ENCODE results near the gene PIMREG.

Gene PIMREG

GRCh38 chr17:6462692-6463091 is 18.4 kb downstream of the PIMREG start:
- no peak for DNase-seq

DNA sequence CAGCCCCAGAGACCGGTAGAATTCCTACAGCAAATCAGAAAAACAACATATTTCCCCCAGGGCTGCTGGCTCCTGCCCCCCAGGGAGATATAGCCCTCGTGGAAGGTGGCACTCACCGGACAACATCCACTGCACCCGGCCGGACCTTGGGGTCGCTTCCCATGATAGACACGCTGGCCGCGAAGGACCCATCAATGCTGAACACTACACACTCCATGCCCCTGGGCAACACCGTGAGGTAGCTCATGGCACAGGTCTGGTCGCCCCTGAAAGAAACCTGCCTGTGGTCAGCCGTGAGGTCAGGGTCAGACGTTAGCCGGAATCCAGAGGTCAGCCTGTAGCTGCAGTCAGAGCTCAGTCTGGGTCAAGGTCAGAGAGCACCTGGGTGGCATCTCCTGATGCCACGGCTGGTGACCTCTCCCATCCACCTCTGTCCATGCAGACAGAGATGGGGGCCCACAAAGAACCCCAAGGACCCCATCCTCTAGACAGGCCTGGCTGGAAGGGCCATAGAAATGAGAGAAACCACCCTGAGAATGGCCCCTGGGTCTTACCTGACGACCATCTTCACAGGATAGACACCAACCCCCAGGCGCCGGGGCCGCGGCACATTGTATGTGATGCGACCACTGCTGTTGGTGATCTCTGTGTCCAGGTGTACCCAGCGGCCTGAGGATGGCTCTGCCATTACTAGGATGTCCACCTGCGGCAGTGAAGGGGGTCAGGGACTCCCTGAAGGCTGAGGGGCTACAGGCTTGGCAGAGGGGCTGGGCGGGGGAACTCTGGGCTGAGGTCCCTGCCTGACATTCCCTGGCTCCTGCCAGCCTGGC is 19.6 kb downstream of the PIMREG start:
- DNase-seq, result no peak

GRCh38 chr17:6464446-6465041 is 20.3 kb downstream of the PIMREG start:
- DNase-seq, result no peak

DNA sequence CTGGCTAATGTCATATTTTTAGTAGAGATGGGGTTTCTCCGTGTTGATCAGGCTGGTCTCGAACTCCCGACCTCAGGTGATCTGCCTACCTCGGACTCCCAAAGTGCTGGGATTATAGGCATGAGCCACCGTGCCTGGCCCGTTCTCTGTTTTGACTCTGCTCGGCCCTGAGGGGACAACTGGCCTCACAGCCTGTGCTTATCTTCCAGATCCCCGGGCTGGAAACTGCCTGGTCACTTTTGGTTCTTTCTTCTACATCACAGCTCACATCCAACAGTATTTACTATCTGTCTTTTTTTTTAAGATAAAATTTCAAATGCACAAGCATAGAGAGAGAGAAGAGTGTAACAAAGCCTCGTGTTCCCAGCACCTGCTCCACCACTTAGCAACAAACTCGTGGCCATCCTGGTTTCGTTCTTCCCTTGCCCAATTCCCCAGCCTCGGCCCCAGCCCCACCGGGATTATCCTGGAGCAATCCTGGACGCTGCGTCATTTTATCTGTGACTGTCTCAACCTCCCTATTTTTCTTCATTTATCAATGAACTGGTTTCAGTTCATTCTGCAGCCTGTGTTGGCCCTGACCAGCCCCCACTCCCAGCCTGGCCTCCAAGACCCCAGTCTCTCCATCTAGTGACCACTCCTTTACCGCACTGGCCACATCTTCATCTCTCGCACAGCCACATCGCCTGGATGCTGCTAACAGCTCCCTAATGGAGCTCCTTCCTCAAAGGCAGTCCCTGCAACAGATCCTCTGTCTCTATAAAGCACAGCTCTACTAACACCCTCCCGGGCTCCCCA is 21.1 kb downstream of the PIMREG start:
- no peak for DNase-seq

- DNase-seq, result no peak
These were observed 23.3 kb downstream of the PIMREG start for GRCh38 chr17:6467567-6467966.

DNA sequence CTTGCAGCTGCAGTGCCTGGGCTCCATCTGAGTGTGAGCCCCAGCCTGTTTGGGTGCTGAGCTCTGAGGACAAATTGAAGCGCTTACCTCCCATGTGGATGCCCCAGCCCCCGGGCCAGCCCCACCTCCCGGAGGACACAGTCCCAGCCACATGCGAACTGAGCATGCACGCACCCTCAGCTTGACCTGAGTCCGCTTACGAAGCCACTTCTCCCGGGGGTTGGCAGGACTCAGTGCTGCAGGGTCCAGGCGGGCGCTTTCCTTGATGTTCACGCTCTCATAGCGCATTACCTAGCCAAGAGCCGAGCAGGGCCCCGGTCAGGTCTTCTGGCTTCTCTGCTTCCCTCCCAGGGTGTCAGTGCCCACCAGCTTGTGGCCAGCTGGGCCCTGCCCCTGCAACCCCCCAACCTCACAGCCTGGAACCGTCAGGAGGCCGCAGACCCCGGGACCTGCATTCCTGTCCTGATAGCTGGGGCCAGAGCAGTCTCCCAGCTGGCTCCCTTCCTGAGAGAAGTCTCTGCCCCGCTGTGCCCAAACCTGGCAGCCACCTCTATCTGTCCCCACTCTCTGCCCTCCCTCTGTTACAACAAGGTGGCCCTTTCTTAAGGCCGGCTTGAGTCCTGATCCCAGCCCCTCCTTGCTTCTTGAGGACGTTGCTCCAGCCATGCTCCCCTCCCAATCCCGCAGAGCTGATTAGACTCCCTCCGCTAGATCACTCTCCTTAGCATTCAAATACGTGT is 24.0 kb downstream of the PIMREG start:
- DNase-seq, result no peak

GRCh38 chr17:6470146-6470718 is 26.0 kb downstream of the PIMREG start:
- no peak for DNase-seq

DNA sequence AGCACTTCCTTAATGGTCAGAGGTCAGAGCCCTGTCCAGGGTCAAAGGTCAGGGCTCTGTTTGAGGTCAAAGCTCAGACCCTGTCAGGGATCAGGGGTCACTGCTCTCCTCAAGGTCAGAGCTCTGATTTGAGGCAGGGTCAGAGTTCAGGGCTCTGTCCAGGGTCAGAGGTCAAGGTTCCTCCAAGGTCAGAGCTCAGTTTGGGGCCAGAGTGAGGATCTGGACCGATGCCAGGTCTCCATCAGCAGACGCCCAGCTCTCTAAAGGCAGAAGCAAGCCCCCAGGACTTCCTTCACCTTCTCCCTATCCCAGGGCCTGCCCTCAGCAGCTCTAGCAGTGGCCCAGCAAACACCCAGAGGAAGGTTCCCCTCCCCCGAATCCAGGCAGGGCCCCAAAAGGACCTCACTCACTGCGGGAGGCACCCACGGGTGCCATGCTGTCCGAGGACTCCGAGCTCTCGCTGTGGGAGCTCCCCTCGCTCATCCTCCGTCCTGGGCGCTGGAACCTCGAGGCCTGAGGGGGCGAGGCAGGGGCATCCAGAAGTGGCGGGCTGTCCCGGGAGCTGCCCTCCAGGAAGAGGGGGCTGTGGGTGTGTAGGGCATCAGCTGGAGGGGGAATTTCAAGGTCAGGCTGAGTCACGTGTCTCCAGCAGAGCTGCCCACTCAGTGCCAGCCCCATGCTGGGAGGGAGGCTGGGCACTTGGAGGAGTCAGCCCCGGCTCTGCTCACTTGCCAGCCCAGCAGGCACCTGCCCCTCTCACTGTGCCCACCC is 26.7 kb downstream of the PIMREG start:
- no peak for DNase-seq

DNA sequence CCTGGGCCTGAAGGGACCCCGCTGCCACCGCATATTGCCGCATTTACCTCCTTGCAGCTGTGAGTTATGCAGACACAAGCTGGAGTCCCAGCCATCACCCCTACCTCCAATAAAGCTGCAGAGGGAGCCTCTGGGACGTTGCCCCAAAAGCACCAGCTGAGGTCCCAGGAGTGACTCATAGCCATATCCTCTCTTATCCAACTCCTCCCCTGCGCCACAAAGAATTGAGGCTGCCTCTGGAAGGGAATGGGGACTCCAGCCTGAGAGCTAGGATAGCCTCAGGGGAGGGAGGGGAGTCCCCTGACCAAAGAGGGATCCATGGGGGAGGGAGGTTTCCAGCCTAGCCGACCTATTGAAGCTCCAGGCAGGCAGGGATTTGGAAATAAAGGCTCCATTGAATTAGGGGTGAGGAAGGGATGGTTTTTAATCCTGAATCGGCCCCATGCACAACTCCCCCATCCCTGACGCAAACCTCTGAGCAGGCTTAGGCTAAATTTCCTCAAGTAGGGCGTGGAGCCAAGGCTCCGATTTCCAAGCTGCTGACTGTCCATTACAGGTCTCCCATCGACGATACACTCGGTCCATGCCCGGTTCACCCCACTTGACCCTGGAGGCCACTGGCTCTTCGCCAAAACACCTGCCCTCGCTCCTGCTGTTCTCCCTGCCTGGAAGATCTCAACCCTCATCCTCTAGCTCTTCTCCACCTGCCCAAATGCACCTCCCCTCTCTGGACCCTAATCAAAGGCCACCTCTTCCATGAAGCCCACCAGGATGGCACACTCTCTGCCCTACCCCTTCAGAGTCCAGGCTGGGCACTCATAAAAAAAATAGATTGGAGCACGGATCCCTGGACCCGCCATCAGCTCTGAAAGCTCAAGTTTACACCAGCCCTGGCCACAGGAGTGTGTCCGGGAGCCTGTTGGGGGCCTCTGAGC is 27.5 kb downstream of the PIMREG start:
- DNase-seq, result no peak

DNA sequence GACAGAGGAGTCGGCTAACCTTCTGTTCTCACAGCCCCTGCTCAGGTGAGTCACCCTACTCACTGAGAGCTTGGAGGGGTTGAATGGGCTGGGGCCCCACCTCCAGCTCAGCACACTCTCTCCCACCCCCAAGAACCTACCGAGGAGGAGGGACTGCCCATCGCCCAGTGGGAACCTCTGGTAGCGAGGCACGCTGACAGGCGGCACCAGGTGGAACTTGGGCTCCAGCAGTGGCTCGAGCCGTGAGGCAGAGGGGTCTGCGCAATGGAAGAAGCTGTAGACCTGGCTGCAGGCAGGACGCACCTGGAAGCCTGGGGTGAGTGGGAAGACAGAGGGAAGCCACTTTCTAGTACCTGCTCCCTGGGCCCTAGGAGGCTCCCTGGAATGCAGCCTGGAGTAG is 28.3 kb downstream of the PIMREG start:
- no peak for DNase-seq

GRCh38 chr17:6473128-6473767 is 29.0 kb downstream of the PIMREG start:
- peak; percentile 73 for DNase-seq

- DNase-seq, result no peak
These were observed 30.1 kb downstream of the PIMREG start for GRCh38 chr17:6474376-6474775.

DNA sequence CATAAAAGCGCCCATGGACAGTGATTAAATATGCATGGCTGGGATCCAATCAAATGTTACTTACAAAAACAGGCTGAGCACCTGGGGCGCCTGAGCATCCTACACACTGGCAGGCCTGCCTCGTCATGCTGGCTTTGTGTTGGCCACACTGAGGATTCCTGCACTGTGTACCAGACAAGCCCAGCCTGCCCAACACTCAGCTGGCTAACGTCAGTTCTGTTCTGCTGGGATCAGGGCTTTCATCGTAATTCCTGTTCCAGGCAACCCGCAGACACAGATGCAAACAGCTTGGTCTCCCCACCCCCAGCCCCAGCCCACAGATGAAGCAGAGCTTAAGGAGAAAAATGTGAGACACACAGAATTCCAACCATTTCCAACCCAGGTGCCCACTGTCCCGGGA is 30.7 kb downstream of the PIMREG start:
- no peak for DNase-seq

GRCh38 chr17:6475411-6475810 is 31.2 kb downstream of the PIMREG start:
- DNase-seq, result no peak

- DNase-seq, result no peak
These were observed 32.0 kb downstream of the PIMREG start for GRCh38 chr17:6476076-6476809.

- DNase-seq, result no peak
These were observed 32.5 kb downstream of the PIMREG start for GRCh38 chr17:6476810-6477179.

DNA sequence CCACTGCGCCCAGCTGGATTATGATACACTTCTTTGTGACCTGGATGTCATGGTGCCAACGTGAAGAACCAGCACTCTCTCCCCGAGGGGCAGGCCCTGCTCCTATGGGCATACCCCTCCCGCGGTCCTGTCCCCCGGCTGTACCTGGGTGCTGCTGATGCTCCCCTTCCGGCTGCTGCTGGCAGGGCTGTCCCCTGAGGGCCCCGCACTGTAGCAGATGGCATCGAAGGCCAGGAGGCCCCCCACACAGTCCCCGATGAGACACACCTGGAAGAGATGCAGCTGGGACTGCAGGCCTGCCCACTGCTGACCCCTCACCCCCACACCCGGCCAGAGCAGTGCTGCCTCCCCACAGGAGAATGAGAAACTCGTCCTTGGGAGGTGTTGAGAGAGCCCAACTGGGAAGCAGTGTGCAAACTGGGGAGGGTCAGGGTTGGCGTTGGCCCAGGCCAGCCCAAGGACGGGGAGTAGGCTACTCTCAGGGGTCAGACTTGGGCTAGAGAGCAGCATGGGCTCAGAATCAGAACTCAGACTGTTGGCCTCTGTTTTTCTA is 33.7 kb downstream of the PIMREG start:
- DNase-seq, result no peak

DNA sequence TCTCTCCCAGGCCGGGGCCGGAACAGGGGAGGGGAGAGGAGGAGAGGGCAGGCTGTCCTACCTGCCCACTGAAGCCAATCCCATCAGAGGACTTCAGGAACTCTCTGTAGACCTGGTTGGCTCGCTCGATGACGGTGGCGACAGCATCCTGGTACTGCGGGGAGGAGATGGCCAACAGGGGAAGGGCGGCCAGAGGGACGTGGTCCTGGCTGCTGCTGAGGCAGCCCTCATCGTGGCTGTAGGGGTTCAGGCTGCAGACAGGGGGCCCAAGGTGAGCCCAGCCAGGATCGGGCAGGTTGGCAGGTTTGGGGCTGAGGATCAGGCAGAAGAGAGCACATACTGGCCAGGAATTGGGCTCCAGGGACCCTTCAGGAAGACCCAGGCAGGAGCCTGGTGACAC is 34.2 kb downstream of the PIMREG start:
- DNase-seq, result no peak

DNA sequence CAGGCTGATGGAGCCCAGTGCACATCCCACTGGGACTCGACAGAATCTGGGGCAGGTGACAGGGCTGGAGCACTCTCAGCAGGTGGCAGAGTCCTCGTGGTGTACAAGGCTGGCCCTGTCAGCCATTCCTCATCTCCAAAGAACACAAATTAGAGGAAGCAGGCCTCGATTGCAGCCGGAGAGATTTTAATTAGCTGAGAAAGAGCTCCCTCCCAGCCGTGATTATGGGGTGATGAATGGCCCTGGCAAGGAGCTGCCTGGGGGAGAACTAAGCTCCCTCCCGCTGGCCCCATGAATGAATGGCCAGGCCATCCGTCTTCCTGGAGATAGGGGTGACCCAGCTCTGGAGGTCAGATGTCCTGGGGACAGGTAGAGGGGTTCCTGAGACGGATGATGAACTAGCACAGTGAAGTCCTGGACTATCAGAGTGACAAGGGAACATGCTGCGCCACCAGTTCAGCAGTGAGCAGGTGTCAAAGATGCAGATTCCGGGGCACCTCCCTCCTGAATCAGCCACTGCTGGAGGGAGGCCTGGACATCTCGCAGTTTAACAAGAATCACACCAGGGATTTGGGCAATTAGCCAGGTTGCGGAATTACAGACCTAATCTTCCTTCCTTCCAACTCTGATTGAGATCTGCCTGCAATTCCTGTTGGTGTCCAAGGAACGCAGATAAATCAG is 35.5 kb downstream of the PIMREG start:
- DNase-seq, result no peak
